Endothelial cell of umbilical vein (primary cell): Measurements from ENCODE around the gene DST. TPM values are rescaled to one million over a fixed set of nuclear protein-coding genes. Genes with fewer than 3 reads are reported as not detected.

Experiments used
- BruUV-seq: library from RNA; stranded (reverse); fragments of 400-500 nt; replicated peaks from 2 replicates; lab custom pipeline; 2021; lab: Mats Ljungman, UMichigan
- CTCF ChIA-PET: fragments of 300-600, 350-600 bp; sonication (Branson Sonifier 250); formaldehyde crosslinking; loops from one replicate; lab custom pipeline; 2021; ENCODE audit warnings: antibody characterized with exemption, inconsistent platforms; lab: Charles Lee
- POLR2A ChIA-PET: fragments of 300-600, 350-600 bp; sonication (Branson Sonifier 250); formaldehyde crosslinking; loops from one replicate; lab custom pipeline; 2021; ENCODE audit warnings: antibody characterized with exemption, inconsistent platforms; lab: Charles Lee
- DNase-seq: peaks from one replicate; pipeline ENCODE4 v3.0.0-alpha.2; 2011; ENCODE audit warnings: low read depth, low spot score
- FAIRE-seq: peaks from 2 replicates; lab custom pipeline; 2011; peaks lifted over from hg19 to GRCh38; lab: Jason Lieb, UNC
- H2AFZ ChIP-seq: 2 replicates; pipeline ENCODE4 v1.6.0; 2012; ENCODE audit warnings: low read depth, low read length, control low read depth, inconsistent platforms
- H3K27ac ChIP-seq: 2 replicates; pipeline ENCODE4 v1.5.1; 2011; ENCODE audit warnings: low read depth, mild to moderate bottlenecking, control low read depth, low read length, moderate library complexity; ENCODE audit not compliant: insufficient read depth
- H3K27me3 ChIP-seq, 2 experiments: 2 replicates each; pipeline versions ENCODE4 v1.6.0 to v1.6.1; 2011; ENCODE audit warnings: low read length in 2 of 2, mixed read lengths in 1 of 2; ENCODE audit not compliant: control insufficient read depth in 2 of 2, insufficient read depth in 2 of 2
- H3K36me3 ChIP-seq, 2 experiments: 2 replicates in 1 of 2; 3 replicates in 1 of 2; pipeline ENCODE4 v1.5.1; 2011; ENCODE audit warnings: low read length in 2 of 2, mild to moderate bottlenecking in 1 of 2, moderate library complexity in 1 of 2; ENCODE audit not compliant: control insufficient read depth in 2 of 2, insufficient read depth in 2 of 2; ENCODE audit errors: extremely low read depth in 1 of 2
- H3K4me1 ChIP-seq: 3 replicates; pipeline ENCODE4 v1.5.1; 2011; ENCODE audit warnings: mild to moderate bottlenecking, low read length; ENCODE audit not compliant: control insufficient read depth, insufficient read depth; ENCODE audit errors: extremely low read depth
- H3K4me2 ChIP-seq: 2 replicates; pipeline ENCODE4 v1.6.1; 2011; ENCODE audit warnings: low read length, control low read depth, mixed read lengths; ENCODE audit not compliant: insufficient read depth
- H3K4me3 ChIP-seq, 3 experiments: fragments of 200-600 bp in 1 of 3; sonication (generic), shearing (Covaris generic) in 1 of 3; replicated peaks in 1 of 3; 2 replicates each; pipeline ENCODE4 v1.5.1; 2011 to 2016; ENCODE audit warnings: control low read depth in 3 of 3, low read length in 3 of 3, mild to moderate bottlenecking in 2 of 3, inconsistent platforms in 1 of 3, low read depth in 1 of 3, moderate library complexity in 1 of 3; ENCODE audit not compliant: insufficient read depth in 1 of 3
- H3K79me2 ChIP-seq: 2 replicates; pipeline ENCODE4 v1.6.0; 2012; ENCODE audit warnings: low read length, inconsistent platforms; ENCODE audit not compliant: control insufficient read depth, insufficient read depth
- H3K9ac ChIP-seq: replicated peaks from 2 replicates; pipeline ENCODE3; 2011; ENCODE audit warnings: low read length, control low read depth; ENCODE audit not compliant: insufficient read depth; ENCODE audit errors: extremely low read depth
- H3K9me1 ChIP-seq: replicated peaks from 3 replicates; pipeline ENCODE4 v1.6.0; 2011; ENCODE audit warnings: mild to moderate bottlenecking, low read length; ENCODE audit not compliant: control insufficient read depth, insufficient read depth; ENCODE audit errors: extremely low read depth
- H3K9me3 ChIP-seq: replicated peaks from 2 replicates; pipeline ENCODE4 v1.5.1; 2012; ENCODE audit warnings: low read length, inconsistent platforms; ENCODE audit not compliant: control insufficient read depth, insufficient read depth
- H4K20me1 ChIP-seq: replicated peaks from 2 replicates; pipeline ENCODE3; 2011; ENCODE audit warnings: mild to moderate bottlenecking, low read length; ENCODE audit not compliant: control insufficient read depth, insufficient read depth; ENCODE audit errors: extremely low read depth
- EZH2 ChIP-seq: IDR thresholded peaks from 2 replicates; pipeline ENCODE4 v1.6.1; 2012; ENCODE audit warnings: borderline replicate concordance, low read depth, mild to moderate bottlenecking, moderate library complexity, low read length, inconsistent platforms; ENCODE audit not compliant: severe bottlenecking
- FOS ChIP-seq: IDR thresholded peaks from 2 replicates; pipeline ENCODE4 v1.6.1; 2011; ENCODE audit warnings: mild to moderate bottlenecking, low read length, moderate library complexity, borderline replicate concordance; ENCODE audit not compliant: insufficient read depth
- GATA2 ChIP-seq: IDR thresholded peaks from 2 replicates; pipeline ENCODE4 v1.7.0; 2011; ENCODE audit warnings: low read depth, mild to moderate bottlenecking, moderate library complexity, mixed read lengths, low read length; ENCODE audit not compliant: insufficient read length, insufficient read depth
- JUN ChIP-seq: IDR thresholded peaks from 2 replicates; pipeline ENCODE4 v1.6.1; 2011; ENCODE audit warnings: borderline replicate concordance, low read depth; ENCODE audit not compliant: insufficient read length, insufficient read depth
- MYC ChIP-seq: IDR thresholded peaks from one replicate; pipeline ENCODE4 v1.6.1; 2011; ENCODE audit warnings: mild to moderate bottlenecking, low read depth, low read length
- POLR2A ChIP-seq: IDR thresholded peaks from 2 replicates; pipeline ENCODE4 v1.6.1; 2012; ENCODE audit warnings: low read depth, mild to moderate bottlenecking, control low read depth, low read length
- POLR2AphosphoS5 ChIP-seq: IDR thresholded peaks from 2 replicates; pipeline ENCODE4 v1.6.1; 2012; ENCODE audit warnings: low read depth, mild to moderate bottlenecking, control low read depth, low read length, moderate library complexity; ENCODE audit not compliant: insufficient read depth
- dilution Hi-C: fragments of 300-500 bp; cut with MboI; formaldehyde crosslinking; loops from one replicate; pipeline ENCODE4 v1.15.0; 2019; ENCODE audit warnings: low sequenced_read_pairs; ENCODE audit not compliant: extremely low pct_ligation_motif_present
- intact Hi-C: fragments of 100-400 bp; cut with micrococcal nuclease; formaldehyde crosslinking; loops from one replicate; pipeline ENCODE4 v1.10.0; 2022
- polyA plus RNA-seq, 4 experiments: library from polyadenylated mRNA; depleted of rRNA in 3 of 4; stranded (reverse) in 3 of 4; unstranded in 1 of 4; fragments of >200 nt; gene quantifications; 2 replicates each; pipeline versions ENCODE4 v1.2.1 to v1.2.3, GENCODE V29; 2011 to 2012; ENCODE audit warnings: missing spikeins in 1 of 4
- total RNA-seq: library from RNA; stranded (reverse); gene quantifications from 2 replicates; pipeline ENCODE4 v1.2.3, GENCODE V29; 2021
- TF ChIP-seq, protein P1 (sequence below): IDR thresholded peaks from 2 replicates; pipeline ENCODE4 v1.6.1; 2011; ENCODE audit not compliant: insufficient read depth, insufficient read length
- TF ChIP-seq, protein P2 (sequence below), 2 donors: IDR thresholded peaks; 1 replicate in 1 of 2; 2 replicates in 1 of 2; pipeline ENCODE4 v1.5.1; 2011; ENCODE audit warnings: low read length in 2 of 2, mild to moderate bottlenecking in 2 of 2, moderate library complexity in 2 of 2, control low read depth in 1 of 2, inconsistent platforms in 1 of 2, low read depth in 1 of 2; ENCODE audit not compliant: insufficient read depth in 1 of 2; ENCODE audit errors: extremely low read depth in 1 of 2

Gene DST
- total and polyA plus RNA-seq, 2 donors (not counting 3 experiments of a cell fraction or from before 2014, with no cell fraction given): 62.3 to 253 TPM

DNA sequence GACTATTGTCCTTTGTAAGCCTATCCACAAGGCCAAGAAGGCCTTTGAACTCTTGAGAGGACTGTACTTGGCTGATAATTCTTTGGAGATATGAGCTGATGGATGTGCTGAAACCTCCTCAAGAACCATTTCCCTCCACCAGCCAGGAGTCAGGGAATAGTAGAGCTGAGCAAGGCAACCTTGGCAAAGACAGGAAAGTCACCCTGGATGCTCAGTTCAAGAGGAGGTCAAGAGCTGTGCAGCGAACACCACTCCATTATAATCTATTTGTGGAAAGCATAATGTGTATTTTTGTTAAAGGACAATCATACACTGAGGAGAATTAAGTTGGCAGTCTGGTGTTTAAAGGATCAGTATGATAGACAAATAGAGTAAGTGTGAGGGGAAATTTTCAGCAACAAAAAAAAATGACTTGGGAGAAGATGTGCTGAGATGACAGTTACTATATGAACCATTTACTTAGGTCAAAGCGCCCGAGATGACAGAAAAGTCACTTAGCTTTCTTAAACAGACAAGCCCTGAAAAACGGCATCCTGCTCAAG is 218.1 kb downstream of the DST start:
- no TSS peak for BruUV-seq
- dilution Hi-C loops (no loop called here), intact Hi-C loops (no loop called here)
- FAIRE-seq (no peak), DNase-seq (no peak)
- no peaks in the 10 kb centered on the region for H3K9me3 ChIP-seq
- H3K36me3 ChIP-seq: no peaks in the 10 kb centered on the region
- peaks cover 0 to 2% of the 10 kb centered on the region in 2 experiments for H3K27me3 ChIP-seq
- POLR2A ChIA-PET: no interaction called here
- H3K4me1 ChIP-seq: no peaks in the 10 kb centered on the region
- H2AFZ ChIP-seq: no peak overlapping the region
- H3K9me1 ChIP-seq: no peaks in the 10 kb centered on the region
- no peak overlapping the region for H3K4me2 ChIP-seq
- no peak overlapping the region for H3K27ac ChIP-seq
- no peak overlapping the region for H3K9ac ChIP-seq
- no peak overlapping the region for H3K4me3 ChIP-seq
- TF ChIP-seq EZH2 (no peak), FOS (no peak)
- H3K79me2 ChIP-seq: no peaks in the 10 kb centered on the region
- H4K20me1 ChIP-seq: no peaks in the 10 kb centered on the region
- CTCF ChIA-PET: interaction anchor here (0.9 to 1.1 kb wide), 2 partner anchors 26 to 52 kb away, joined by 3 read pairs; no protein-coding TSS in a partner anchor

DNA sequence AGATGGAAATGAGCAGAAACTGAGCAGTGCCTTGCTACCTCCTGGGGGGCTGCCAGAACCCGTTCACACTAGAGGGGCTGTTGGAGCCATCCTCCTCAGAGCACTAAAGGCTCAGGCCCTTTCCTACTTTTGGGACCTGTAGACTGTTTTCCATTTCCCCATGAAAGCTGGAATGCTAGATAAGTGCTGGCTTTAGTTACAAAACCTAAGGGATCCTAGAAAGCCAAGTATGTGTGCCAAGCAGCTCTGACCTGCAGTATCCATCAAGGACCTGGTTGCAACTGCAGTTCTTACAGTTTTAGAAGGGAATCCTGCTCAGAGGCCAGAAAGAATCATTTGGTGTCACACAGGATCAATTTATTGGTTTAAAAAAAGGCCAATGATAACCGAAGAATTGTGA is 218.6 kb downstream of the DST start:
- no peak overlapping the region for H3K4me2 ChIP-seq
- ChIA-PET CTCF (interaction anchor here (1.1 kb wide), 1 partner anchor 26 kb away, joined by 3 read pairs; no protein-coding TSS in a partner anchor), POLR2A (no interaction called here)
- no peaks in the 10 kb centered on the region for H3K79me2 ChIP-seq
- H3K4me3 ChIP-seq: no peak overlapping the region
- no peaks in the 10 kb centered on the region for H3K9me1 ChIP-seq
- H3K4me1 ChIP-seq: no peaks in the 10 kb centered on the region
- no peaks in the 10 kb centered on the region for H3K36me3 ChIP-seq
- FAIRE-seq (no peak), DNase-seq (no peak)
- H4K20me1 ChIP-seq: no peaks in the 10 kb centered on the region
- intact Hi-C loops (no loop called here), dilution Hi-C loops (no loop called here)
- H3K27me3 ChIP-seq: peaks cover 0 to 2% of the 10 kb centered on the region in 2 experiments
- H3K9ac ChIP-seq: no peak overlapping the region
- no peak overlapping the region for H2AFZ ChIP-seq
- no peaks in the 10 kb centered on the region for H3K9me3 ChIP-seq
- no peak overlapping the region for H3K27ac ChIP-seq
- TF ChIP-seq FOS (no peak), GATA2 (no peak), EZH2 (no peak), JUN (no peak), POLR2A (no peak), MYC (no peak), POLR2AphosphoS5 (no peak)
- TF ChIP-seq, protein P1, sequence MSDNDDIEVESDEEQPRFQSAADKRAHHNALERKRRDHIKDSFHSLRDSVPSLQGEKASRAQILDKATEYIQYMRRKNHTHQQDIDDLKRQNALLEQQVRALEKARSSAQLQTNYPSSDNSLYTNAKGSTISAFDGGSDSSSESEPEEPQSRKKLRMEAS: no peak
- TF ChIP-seq, protein P2, sequence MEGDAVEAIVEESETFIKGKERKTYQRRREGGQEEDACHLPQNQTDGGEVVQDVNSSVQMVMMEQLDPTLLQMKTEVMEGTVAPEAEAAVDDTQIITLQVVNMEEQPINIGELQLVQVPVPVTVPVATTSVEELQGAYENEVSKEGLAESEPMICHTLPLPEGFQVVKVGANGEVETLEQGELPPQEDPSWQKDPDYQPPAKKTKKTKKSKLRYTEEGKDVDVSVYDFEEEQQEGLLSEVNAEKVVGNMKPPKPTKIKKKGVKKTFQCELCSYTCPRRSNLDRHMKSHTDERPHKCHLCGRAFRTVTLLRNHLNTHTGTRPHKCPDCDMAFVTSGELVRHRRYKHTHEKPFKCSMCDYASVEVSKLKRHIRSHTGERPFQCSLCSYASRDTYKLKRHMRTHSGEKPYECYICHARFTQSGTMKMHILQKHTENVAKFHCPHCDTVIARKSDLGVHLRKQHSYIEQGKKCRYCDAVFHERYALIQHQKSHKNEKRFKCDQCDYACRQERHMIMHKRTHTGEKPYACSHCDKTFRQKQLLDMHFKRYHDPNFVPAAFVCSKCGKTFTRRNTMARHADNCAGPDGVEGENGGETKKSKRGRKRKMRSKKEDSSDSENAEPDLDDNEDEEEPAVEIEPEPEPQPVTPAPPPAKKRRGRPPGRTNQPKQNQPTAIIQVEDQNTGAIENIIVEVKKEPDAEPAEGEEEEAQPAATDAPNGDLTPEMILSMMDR (IDR thresholded peaks at IDR 0.05; ENCODE audit: extremely low read depth in 1 of 2, insufficient read depth in 1 of 2, low read depth in 1 of 2, low read length in 2 of 2): no peak
- no TSS peak for BruUV-seq
